Type B pancreatic cell (in vitro differentiated cells): ENCODE measurements around the gene PPIF. TPM values are rescaled to one million over a fixed set of nuclear protein-coding genes. Genes with fewer than 3 reads are reported as not detected.

Experiments
- DNase-seq: peaks from one replicate; pipeline ENCODE4 v3.0.0; 2021; ENCODE audit warnings: mixed read lengths; ENCODE audit not compliant: unreplicated experiment; ENCODE audit errors: extremely low spot score
- H3K27ac Mint-ChIP-seq: 2 replicates; pipeline ENCODE4 v1.8.0; 2021; ENCODE audit warnings: mild to moderate bottlenecking, mixed read lengths
- H3K27me3 Mint-ChIP-seq: 2 replicates; pipeline ENCODE4 v1.8.0; 2021; ENCODE audit warnings: mixed read lengths
- H3K36me3 Mint-ChIP-seq: 2 replicates; pipeline ENCODE4 v1.8.0; 2021; ENCODE audit warnings: mixed read lengths
- H3K4me1 Mint-ChIP-seq: one replicate; pipeline ENCODE4 v1.8.0; 2021; ENCODE audit warnings: mixed read lengths; ENCODE audit not compliant: unreplicated experiment
- H3K4me3 Mint-ChIP-seq: 2 replicates; pipeline ENCODE4 v1.8.0; 2021; ENCODE audit warnings: mild to moderate bottlenecking, mixed read lengths
- H3K9me3 Mint-ChIP-seq: 2 replicates; pipeline ENCODE4 v1.8.0; 2021; ENCODE audit warnings: mixed read lengths
- total RNA-seq: library from RNA; stranded (reverse); gene quantifications from 2 replicates; pipeline ENCODE4 v1.2.1, GENCODE V29; 2021; ENCODE audit warnings: low replicate concordance
- TF ChIP-seq, protein P1 (sequence below): fragments of 200-600 bp; sonication (generic); conservative IDR thresholded peaks from 2 replicates; pipeline ENCODE4 v1.5.0; 2021; ENCODE audit warnings: antibody characterized with exemption, mild to moderate bottlenecking

PPIF gene
- total RNA-seq, 1 donor from 2014 or later, result 67.5 TPM

DNA sequence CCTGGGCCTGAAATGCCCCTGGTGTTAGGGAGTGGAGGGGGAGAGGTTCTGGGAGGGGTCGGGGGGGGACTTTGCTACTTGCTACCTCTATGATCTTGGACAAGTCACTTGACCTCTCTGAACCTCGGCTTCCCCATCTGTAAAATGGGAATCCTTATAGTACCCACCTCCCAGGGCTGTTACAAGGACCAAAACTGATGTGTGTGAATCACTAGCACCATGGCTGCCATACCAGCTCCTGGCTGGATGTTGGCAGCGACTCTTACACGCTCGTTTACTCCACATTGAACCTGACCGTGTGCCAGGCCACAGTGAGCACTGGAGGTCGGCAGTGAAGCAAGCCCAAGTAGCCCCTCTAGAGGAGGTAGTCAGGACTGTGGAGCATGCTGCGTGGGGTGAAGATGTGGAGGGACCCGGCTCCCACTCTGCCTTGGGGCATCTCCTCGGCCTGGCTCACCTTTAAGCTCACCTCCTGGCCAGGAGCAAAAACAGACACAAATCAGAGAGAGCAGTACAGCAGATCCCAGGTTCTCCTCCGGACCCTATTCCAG lies 28.9 kb downstream of the PPIF start:
- Mint-ChIP-seq H3K4me3 (no peak overlapping the region), H3K27me3 (no peaks in the 10 kb centered on the region), H3K36me3 (no peaks in the 10 kb centered on the region), H3K9me3 (no peaks in the 10 kb centered on the region), H3K27ac (no peak overlapping the region), H3K4me1 (peaks cover 9% of the 10 kb centered on the region)
- TF ChIP-seq, protein P1, sequence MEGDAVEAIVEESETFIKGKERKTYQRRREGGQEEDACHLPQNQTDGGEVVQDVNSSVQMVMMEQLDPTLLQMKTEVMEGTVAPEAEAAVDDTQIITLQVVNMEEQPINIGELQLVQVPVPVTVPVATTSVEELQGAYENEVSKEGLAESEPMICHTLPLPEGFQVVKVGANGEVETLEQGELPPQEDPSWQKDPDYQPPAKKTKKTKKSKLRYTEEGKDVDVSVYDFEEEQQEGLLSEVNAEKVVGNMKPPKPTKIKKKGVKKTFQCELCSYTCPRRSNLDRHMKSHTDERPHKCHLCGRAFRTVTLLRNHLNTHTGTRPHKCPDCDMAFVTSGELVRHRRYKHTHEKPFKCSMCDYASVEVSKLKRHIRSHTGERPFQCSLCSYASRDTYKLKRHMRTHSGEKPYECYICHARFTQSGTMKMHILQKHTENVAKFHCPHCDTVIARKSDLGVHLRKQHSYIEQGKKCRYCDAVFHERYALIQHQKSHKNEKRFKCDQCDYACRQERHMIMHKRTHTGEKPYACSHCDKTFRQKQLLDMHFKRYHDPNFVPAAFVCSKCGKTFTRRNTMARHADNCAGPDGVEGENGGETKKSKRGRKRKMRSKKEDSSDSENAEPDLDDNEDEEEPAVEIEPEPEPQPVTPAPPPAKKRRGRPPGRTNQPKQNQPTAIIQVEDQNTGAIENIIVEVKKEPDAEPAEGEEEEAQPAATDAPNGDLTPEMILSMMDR, result no peak
- DNase-seq, result peak; percentile 40

DNA sequence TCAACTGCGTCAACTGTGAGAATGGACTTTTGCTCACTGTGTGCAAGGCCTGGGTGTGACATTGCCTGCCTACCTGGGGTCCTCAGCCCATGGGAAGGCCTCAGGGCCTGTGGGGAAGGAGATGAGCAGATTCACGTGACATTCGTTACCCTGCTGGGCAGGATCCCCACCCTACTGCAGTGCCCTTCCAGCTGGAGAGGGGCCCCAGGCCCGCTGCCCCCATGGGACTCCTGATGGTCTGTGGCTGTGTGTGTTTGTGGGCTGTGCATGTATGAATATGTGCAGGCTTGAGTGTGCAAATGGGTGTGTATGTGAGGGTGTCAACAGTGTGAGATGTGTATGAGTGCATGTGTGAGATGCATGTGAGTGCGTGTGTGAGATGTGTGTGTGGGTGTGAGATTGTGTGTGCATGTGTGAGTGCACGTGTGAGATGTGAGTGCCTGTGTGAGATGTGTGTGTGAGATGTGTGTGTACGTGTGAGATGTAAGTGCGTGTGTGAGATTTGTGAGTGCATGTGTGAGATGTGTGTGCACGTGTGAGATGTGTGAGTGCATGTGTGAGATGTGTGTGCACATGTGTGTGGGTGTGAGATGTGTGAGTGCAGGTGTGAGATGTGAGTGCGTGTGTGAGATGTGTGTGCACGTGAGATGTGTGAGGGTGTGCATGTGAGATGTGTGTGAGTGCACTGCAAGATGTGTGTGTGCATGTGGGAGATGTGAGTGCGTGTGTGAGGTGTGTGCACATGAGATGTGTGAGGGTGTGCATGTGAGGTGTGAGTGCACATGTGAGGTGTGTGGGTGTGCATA lies 29.7 kb downstream of the PPIF start:
- H3K27ac Mint-ChIP-seq, result no peak overlapping the region
- no peak overlapping the region for H3K4me3 Mint-ChIP-seq
- no peaks in the 10 kb centered on the region for H3K27me3 Mint-ChIP-seq
- TF ChIP-seq, protein P1, result no peak
- no peaks in the 10 kb centered on the region for H3K36me3 Mint-ChIP-seq
- peaks cover 13% of the 10 kb centered on the region for H3K4me1 Mint-ChIP-seq
- H3K9me3 Mint-ChIP-seq, result no peaks in the 10 kb centered on the region
- peak; percentile 62 for DNase-seq

DNA sequence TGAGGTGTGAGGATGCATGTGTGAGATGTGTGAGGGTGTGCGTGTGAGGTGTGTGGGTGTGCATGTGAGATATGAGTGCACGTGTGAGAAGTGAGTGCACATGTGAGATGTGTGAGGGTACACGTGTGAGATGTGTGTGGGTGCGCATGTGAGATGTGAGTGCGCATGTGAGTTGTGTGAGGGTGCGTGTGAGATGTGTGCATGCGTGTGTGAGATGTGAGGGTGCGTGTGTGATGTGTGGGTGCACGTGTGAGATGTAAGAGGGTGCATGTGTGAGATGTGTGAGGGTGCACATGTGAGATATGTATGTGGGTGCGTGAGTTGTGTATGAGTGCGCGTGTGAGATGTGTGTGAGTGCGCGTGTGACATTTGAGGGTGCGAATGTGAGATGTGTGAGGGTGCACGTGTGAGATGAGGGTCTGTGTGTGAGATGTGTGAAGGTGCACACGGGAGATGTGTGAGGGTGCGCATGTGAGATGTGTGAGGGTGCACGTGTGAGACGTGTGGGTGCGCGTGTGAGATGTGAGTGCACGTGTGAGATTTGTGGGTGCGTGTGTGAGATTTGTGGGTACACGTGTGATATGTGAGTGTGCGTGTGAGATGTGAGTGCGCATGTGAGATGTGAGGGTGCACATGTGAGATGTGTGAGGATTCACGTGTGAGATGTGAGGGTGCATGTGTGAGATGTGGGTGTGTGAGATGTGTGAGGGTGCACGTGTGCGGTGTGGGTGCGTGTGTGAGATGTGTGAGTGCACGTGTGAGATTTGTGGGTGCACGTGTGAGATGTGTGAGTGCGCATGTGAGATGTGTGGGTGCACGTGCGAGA lies 30.5 kb downstream of the PPIF start:
- H3K9me3 Mint-ChIP-seq, result no peaks in the 10 kb centered on the region
- H3K27me3 Mint-ChIP-seq, result no peaks in the 10 kb centered on the region
- peaks cover 21% of the 10 kb centered on the region for H3K4me1 Mint-ChIP-seq
- no peak for DNase-seq
- TF ChIP-seq, protein P1, result no peak
- no peak overlapping the region for H3K4me3 Mint-ChIP-seq
- no peaks in the 10 kb centered on the region for H3K36me3 Mint-ChIP-seq
- no peak overlapping the region for H3K27ac Mint-ChIP-seq

DNA sequence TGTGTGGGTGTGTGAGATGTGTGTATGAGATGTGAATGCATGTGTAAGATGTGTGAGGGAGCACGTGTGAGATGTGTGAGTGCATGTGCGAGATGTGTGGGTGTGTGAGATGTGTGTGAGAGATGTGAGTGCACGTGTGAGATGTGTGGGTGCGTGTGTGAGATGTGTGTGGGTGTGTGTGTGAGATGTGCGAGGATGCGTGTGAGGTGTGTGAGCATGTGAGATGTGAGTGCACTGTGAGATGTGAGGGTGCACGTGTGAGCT lies 31.0 kb downstream of the PPIF start:
- no peak for DNase-seq
- H3K4me1 Mint-ChIP-seq, result peaks cover 22% of the 10 kb centered on the region

DNA sequence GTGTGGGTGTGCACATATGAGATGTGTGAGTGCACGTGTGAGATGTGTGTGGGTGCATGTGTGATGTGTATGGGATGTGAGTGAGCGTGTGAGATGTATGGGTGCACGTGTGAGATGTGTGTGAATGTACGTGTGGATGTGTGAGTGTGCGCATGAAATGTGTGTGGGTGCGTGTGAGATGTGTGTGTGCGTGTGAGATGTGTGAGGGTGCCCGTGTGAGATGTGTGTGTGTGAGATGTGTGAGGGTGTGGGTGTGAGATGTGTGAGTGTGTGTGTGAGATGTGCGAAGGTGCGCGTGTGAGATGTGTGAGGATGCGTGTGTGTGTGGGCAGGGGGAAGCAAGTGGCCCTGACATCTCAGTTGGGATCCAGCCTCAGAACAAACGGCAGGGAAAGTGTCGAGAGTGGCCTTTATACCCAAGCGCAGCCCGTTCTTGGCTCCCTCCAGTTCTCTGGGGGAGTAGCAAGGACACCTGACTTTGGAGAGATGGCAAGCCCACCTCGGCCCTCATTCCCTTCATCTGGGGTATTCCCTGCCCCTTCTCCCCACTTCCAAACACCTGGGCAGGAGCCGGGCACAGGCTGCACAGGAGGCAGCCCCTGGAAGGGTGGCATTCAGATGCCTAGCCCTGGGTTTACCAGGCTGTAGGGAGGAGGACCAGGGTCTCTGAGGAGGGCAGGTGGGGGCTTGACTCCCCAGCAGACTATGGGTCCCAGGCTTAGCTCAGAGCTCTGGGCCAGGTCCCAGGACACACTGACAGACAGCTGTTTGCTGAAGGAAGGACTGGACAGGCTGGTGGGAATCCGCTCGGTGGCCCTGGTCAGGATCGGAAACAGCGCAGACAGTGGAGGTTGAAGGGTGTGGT lies 31.6 kb downstream of the PPIF start:
- Mint-ChIP-seq H3K4me1 (peaks cover 22% of the 10 kb centered on the region), H3K27me3 (no peaks in the 10 kb centered on the region), H3K36me3 (no peaks in the 10 kb centered on the region), H3K27ac (no peak overlapping the region), H3K9me3 (no peaks in the 10 kb centered on the region), H3K4me3 (no peak overlapping the region)
- peak; percentile 47 for DNase-seq
- TF ChIP-seq, protein P1, result no peak

More for the DNA sequence above, 31.0 kb downstream of the PPIF start:
- Mint-ChIP-seq H3K36me3 (no peaks in the 10 kb centered on the region), H3K9me3 (no peaks in the 10 kb centered on the region), H3K27ac (no peak overlapping the region), H3K4me3 (no peak overlapping the region), H3K27me3 (no peaks in the 10 kb centered on the region)
- TF ChIP-seq, protein P1, result no peak
